Coronary artery (tissue), 2 donors: ENCODE data around the gene WAPL.

Experiments used
- DNase-seq: peaks from one replicate; pipeline ENCODE4 v3.0.0-alpha.2; 2017; ENCODE audit warnings: low spot score
- H3K27ac ChIP-seq, 2 donors: fragments of 200-600 bp; sonication (generic); one replicate each; pipeline ENCODE4 v1.5.1; 2016 to 2019
- H3K4me3 ChIP-seq: fragments of 200-600 bp; sonication (generic); 2 replicates; pipeline ENCODE4 v1.5.1; 2016; ENCODE audit warnings: mild to moderate bottlenecking, moderate library complexity
- TF ChIP-seq, protein P1 (sequence below): fragments of 200-600 bp; sonication (generic); IDR thresholded peaks from one replicate; pipeline ENCODE4 v1.5.1; 2019; ENCODE audit warnings: antibody characterized with exemption

The WAPL gene

DNA sequence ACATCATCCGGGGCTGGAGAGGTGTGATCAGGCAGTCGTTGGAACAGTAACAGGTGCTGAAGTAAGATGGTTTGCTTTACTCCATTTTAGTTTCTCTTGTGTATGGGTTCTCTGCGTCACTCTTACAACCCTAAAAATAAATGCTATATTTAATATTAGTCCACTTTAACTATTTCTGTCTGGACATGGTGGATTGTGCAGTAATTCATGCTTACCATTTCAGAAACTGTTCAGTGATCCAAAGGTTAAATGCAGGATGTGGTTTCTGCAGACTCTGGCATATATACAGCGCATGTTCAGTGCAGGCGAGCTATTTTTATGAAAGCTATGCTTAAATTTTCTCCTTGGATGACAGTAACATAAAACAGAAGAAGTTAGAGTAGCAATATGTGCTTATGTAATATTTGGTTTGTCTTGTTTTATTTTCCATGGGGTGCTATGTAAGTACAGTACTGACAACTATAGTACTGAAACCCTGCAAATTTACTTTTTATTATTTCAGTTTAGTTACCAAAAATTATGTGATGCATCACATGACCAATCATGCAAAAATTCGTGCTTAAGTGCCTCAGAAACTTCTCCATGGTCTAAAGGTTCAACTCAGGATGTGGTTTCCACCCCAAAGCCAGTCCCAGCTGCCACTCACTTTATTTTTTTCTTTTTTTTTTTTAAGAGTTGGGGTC, 108.4 kb downstream of the WAPL start:
- Histone ChIP-seq H3K27ac (no peak overlapping the region), H3K4me3 (peak overlapping the region; percentile 10)
- no peak for DNase-seq
- TF ChIP-seq, protein P1, sequence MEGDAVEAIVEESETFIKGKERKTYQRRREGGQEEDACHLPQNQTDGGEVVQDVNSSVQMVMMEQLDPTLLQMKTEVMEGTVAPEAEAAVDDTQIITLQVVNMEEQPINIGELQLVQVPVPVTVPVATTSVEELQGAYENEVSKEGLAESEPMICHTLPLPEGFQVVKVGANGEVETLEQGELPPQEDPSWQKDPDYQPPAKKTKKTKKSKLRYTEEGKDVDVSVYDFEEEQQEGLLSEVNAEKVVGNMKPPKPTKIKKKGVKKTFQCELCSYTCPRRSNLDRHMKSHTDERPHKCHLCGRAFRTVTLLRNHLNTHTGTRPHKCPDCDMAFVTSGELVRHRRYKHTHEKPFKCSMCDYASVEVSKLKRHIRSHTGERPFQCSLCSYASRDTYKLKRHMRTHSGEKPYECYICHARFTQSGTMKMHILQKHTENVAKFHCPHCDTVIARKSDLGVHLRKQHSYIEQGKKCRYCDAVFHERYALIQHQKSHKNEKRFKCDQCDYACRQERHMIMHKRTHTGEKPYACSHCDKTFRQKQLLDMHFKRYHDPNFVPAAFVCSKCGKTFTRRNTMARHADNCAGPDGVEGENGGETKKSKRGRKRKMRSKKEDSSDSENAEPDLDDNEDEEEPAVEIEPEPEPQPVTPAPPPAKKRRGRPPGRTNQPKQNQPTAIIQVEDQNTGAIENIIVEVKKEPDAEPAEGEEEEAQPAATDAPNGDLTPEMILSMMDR = no peak

DNA sequence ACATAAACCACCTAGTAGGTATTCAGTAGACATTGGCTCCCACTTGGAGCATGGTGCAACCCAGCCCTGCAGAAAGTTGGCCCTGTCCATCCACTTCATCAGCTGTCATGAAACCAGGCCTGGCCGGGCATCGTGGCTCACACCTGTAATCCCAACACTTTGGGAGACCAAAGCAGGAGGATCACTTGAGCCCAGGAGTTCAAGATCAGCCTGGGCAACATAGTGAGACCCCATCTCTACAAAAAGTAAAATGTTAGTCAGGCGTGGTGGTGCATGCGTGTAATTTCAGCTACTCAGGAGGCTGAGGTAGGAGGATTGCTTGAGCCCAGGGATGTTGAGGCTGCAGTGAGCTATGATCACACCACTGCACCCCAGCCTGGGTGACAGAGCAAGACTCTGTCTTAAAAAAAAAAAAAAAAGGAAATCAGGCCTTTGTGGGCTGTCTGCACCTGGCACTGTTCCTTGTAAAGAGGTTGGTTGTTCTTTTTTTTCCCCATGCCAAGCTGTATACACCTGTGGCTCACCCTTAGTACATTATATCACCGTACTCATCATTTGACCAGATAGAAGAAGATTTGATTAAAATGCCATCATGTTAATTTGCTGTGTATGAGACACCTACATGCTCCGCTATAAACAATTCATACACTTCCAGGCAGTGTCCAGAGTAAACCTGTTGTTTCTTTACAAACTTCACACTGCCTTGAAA, 109.6 kb downstream of the WAPL start:
- H3K4me3 ChIP-seq = no peak overlapping the region
- TF ChIP-seq, protein P1 = no peak
- peak overlapping the region; percentile 20 to 55 for H3K27ac ChIP-seq
- DNase-seq = no peak

DNA sequence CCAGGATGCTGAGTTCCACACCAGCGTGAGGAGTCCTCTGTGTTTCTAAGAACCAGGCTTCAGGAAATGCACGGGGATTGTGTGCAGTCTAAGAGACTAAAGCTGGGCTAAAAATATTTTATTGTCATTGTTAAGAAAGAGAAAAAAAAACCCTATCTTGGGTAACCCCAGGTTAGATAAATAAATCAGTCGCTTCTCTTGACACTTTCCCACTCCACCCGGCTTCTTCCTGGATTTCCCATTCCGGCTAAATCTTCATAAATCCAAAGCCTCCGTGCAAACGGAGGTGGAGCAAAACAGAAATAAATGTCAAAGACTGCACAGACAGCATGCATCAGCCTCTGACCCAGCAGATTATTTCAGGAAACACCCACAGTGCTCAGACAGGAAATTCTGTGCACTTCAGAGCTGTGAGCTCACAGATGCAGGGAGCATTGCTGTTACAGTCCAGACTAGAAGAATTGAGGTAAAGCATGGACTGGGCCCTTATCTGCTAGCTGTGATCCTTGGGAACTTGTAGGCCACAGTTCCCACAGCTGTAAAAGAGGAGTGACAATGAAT, 110.2 kb downstream of the WAPL start:
- TF ChIP-seq, protein P1 = no peak
- no peak for DNase-seq

DNA sequence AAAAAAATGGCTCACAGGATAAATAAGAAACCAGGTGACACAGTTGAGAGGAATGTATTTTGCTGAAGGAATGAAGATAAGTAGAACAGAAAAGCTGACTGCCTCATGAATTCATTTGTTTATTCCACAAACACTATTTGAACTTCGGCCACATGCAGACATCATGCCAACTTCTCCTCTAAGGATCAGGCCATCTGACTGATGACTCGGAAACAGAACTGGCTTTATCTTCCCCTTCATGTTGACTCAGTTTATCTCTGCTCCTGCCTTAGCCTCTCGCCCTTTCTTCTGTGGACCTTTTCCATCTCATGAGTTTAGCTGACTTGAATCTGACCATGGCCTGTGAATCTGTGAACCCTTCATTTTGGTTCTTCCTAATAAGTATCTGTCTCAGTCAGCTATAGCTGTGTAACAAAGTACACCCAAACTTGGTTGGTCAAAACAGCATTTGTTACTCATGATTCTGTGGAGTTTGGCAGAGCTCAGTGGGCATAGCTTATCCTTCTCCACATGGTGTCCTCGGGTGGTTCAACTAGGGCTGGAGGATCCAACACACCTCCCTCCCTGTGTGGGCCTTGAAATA, 111.0 kb downstream of the WAPL start:
- H3K27ac ChIP-seq = peak overlapping the region; percentile 32 to 55
- no peak overlapping the region for H3K4me3 ChIP-seq
- TF ChIP-seq, protein P1 = no peak
- no peak for DNase-seq

More for the DNA sequence above, 110.2 kb downstream of the WAPL start:
- Histone ChIP-seq H3K27ac (peak overlapping the region; percentile 32 to 55), H3K4me3 (no peak overlapping the region)

DNA sequence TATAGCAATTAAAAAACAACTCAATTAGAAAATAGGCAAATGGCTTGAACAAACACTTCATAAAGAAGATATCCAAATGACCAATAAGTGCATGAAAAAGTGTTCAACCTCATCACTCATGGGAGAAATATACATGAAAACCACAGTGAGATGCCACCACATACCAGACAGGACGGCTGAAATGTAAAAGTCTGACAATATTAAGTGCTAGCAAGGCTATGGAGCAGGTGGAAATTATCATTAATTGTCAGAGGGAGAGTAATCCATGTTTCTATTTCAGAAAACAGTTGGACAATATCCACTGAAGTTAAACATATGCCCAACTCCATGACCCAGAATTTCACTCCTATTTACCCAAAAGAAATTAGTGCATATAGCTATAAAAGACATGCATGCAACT, 112.4 kb downstream of the WAPL start:
- no peak overlapping the region for H3K27ac ChIP-seq

DNA sequence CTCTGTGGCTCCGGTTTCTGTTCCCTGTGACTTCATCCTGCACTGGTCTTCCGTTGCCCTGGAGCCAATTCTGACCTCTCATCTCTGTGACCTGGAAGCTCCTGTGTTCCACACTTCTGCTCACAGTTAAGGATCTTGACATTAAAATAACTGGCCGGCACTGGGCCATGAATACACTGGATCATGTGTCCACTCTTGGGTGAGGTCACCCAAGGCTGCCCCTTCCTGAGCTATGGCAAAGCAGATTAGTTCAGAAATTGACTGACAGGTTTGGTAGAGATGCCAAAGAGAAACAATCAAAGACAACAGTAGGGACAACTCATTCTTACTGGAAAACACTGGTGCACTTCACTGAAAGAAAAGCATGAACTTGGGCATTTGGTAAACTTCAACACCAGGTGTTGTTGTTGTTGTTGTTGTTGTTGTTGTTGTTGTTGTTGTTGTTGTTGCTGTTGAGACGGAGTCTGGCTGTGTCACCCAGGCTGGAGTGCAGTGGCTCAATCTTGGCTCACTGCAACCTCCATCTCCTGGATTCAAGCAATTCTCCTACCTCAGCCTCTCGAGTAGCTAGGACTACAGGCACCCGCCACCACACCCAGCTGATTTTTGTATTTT, 118.3 kb downstream of the WAPL start:
- peak overlapping the region; percentile 10 to 64 for H3K27ac ChIP-seq
- TF ChIP-seq, protein P1 = no peak
- DNase-seq = no peak
- no peak overlapping the region for H3K4me3 ChIP-seq

More for the DNA sequence above, 112.4 kb downstream of the WAPL start:
- DNase-seq = no peak
- TF ChIP-seq, protein P1 = no peak
- no peak overlapping the region for H3K4me3 ChIP-seq
